Dermis microvascular lymphatic vessel endothelial cell (primary cell): ENCODE data around the gene FAF2. TPM values are rescaled to one million over a fixed set of nuclear protein-coding genes. Genes with fewer than 3 reads are reported as not detected.

Source experiments
- DNase-seq, 2 donors: peaks; one replicate each; pipeline versions ENCODE4 v3.0.0 to v3.0.0-alpha.2; 2010; ENCODE audit warnings: low read depth in 2 of 2
- total RNA-seq: library from RNA; depleted of rRNA; stranded (reverse); fragments of >200 nt; gene quantifications from 2 replicates; pipeline ENCODE4 v1.2.1, GENCODE V29; 2014

The FAF2 gene
- total RNA-seq, 1 donor from 2014 or later = 56.5 TPM

DNA sequence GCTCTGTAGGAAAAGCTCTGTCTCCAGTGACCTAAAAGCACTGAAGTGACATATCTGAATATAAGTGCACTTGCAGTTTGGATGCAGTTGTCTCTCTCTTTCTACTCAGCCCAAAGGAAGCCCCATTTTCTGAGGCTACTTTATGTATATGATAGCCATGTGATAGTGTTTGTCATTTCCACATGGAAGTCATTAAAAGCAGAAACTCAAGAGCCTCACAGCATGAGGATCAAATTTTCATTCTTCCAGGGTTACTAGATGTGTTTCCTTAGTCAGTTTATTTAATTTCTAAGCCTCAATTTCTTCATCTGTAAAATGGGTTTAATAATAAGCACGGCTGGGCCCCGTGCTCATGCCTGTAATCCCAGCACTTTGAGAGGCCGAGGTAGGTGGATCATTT lies 52.3 kb downstream of the FAF2 start:
- no peak for DNase-seq

DNA sequence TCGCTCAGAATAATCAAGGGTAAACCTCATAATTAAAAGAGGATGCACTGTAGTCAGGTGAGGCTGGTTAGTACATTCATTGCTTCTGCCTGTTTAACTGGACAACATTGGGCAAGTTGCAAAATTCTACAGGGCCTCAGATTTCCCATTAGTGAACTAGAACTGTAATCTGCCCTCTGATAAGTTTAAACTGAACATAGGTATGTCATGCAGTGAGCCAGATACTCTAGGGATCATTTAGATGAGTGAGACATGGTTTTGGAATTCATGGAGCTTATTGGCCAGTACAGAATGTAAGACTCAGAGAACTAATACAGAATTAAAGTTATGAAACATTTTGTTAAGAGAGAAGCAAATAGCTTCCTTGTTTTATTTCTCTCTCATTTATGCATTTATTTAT lies 53.1 kb downstream of the FAF2 start:
- no peak for DNase-seq

- no peak for DNase-seq
Measured at GRCh38 chr5:176503496-176503895, 55.3 kb downstream of the FAF2 start.

- DNase-seq = no peak
Measured at GRCh38 chr5:176507911-176508310, 59.7 kb downstream of the FAF2 start.

DNA sequence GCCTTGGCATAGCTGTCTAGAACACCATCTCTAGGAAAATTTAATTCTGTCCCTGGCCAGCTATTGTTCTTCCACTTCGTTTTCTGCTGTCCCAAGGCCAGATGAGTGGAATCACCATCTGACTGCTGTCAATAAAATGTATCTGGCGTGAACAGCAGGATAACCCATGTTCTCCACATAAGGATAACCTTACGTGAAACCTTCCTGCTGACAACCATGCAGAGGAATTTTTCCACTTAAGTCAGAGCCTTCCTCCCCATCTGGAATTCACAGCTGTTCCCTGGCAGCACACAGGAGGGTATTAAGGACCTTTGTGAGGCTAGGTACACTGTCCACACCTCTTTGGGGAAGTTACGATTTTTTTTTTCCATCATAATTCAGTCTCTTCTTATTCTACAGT lies 60.4 kb downstream of the FAF2 start:
- no peak for DNase-seq

- DNase-seq = no peak
Measured at GRCh38 chr5:176513788-176514187, 65.6 kb downstream of the FAF2 start.

DNA sequence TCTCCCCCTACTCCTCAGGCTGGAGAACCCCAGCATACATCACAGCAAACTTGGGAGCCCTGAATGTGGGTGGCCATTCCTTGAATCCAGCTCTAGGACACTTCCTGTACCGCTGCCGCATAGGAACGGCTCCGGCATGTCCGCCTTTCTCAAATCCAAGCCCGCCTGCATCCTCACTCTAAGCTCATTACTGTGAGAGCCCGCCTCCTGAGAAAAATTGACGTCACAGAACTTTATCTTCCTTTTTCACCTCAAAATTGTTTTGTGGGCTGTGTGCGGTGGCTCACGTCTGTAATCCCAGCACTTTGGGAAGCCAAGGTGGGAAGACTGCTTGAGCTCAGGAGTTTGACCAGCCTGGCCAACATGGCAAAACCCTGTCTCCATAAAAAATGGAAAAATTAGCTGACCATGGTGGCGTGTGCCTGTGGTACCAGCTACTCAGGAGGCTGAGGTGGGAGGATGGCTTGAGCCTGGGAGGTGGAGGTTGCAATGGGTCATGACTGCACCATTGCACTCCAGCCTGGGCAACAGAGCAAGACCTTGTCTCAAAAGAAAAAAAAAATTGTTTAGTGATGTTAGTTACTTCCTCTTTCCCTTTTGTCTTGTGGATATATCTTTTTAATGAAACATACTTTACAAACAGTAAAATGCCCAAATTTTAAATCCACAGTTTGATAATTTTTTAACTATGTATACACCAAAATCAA lies 66.2 kb downstream of the FAF2 start:
- DNase-seq = no peak

GRCh38 chr5:176515396-176515795 lies 67.2 kb downstream of the FAF2 start:
- DNase-seq = no peak

- DNase-seq = no peak
Measured at GRCh38 chr5:176517053-176517661, 69.0 kb downstream of the FAF2 start.

- DNase-seq = no peak
Measured at GRCh38 chr5:176519810-176520720, 71.9 kb downstream of the FAF2 start.

- DNase-seq = no peak
Measured at GRCh38 chr5:176521286-176521685, 73.1 kb downstream of the FAF2 start.

DNA sequence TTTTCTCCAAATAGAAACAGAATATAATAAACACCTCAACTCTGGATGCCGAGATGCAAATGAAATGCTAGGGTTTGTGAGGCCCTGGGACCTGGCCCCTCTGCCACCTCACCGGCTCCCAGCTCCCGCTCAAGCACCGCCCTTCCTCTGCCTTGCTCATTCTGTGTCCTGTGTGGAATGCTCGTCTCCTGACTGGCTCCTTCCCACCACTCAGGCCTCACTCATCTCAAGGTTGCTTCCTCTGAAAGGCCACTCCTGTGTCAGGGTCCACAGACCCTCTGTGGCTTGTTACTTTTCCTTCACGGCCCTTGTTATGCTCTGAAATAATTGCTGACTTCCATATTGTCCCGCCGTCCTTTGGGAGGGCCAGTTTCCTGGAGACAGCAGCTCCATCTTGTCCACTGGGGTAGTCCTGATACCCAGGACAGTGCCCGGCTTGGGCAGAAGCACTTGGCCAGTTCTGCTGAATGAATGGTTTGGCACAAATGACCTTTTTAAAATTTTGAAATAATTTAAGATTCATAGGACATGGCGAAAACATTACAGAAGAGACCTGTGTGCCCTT lies 73.6 kb downstream of the FAF2 start:
- DNase-seq = no peak

GRCh38 chr5:176524138-176524537 lies 76.0 kb downstream of the FAF2 start:
- DNase-seq = no peak

DNA sequence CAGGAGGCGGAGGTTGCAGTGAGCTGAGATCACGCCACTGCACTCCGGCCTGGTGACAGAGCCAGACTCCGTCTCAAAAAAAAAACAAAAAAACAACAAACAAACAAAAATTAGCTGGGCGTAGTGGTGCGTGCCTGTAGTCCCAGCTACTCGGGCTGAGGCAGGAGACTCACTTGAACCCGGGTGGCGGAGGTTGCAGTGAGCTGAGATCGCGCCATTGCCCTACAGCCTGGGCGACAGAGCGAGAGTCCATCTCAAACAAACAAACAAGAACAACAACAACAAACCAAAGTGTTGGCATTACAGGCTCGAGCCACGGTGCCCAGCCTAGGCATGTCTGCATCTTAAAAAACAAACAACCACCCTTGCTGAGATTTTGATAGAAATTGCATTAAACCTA lies 76.8 kb downstream of the FAF2 start:
- no peak for DNase-seq

GRCh38 chr5:176525677-176526076 lies 77.5 kb downstream of the FAF2 start:
- DNase-seq = no peak

- DNase-seq = no peak
Measured at GRCh38 chr5:176526462-176526861, 78.3 kb downstream of the FAF2 start.

DNA sequence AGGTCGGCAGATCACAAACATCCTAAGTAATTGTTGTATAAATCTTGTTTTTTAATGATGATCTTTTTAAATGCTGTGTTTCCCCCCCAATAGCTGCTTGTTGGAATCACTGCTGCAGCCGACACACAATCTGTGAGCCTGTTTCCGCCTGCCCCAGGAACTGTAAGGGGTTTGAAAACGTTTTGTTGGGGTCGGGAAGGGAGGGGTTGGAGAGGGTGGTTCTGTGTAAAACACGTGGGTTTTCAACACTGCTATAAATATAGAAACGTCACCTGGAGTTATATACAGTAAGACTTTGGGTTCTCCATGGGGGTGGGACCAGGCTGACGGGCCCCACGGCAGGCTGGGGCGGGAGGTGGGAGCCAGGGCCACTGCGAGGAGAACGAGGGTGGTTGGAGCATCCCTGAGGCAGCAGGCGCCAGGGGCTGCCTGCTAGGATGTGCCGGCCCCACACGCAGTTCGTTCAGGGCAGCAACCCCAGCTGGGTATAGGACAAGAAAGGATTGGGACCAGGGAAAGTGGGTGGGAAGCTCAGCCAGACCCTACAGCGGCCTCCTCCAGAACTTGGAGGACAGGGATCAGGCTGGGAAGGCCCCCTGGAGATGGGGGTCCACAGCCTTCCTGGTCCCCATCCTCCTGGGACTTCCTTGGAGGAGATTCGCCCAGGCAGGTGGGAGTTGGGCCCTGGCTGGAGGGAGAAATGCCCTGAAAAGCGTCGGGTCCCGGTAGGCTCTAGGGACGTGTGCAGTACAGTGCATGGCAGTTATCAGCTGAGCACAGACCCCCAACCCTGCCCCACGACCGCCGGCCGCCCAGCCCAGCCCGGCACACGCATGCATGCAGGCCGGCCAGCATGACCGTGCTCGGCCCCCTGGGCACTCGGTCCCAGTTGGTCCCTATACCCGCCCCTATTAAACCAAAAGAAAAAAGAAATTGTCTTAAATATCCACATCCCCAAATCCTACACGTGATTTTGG lies 79.3 kb downstream of the FAF2 start:
- no peak for DNase-seq

GRCh38 chr5:176528301-176528700 lies 80.1 kb downstream of the FAF2 start:
- no peak for DNase-seq

DNA sequence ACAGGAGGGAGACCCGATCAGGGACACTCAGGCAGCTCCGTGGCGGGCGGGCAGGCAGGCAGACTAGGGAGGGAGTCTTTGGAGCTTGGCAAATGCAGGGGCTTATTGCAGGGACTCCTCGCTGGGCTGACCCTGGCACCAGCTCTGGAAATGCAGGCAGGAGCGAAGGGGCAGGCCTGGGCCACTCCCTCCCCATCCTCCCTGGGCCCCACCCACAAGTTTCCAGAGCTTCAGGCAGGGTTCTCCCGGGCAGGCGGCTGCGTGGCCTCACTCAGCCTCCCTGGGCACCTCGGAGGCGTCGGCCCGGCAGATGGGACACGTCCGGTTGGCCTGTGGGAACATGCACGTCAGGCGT lies 80.6 kb downstream of the FAF2 start:
- DNase-seq = no peak

DNA sequence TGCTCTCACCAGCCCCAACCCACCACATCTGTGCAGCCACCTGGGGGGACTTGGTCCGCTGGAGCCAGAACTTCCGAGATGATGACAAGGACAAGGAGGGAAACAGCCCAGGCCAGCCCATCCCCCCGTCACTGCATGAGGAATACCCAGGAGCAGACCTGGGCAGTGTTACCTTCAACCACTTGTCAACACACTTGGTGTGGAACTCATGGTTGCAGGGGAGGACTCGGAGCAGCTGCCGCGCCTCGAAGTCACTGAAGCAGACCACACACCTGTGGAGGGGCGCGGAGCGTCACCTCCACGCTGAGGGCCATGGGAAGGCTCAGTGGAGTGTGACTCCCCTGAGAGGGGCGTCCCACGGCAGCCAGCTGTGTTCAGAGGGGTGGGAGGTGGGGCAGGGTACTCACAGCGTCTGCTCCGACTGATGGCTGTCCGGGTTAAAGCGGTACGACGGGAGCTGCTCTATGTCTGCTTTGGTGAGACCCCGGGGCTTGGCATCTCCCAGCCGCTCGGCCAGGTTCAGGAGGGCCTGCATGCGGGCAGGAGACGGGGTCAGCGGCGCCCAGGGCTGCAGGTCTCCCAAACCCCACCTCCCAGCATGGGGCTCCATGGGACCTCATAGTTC lies 81.0 kb downstream of the FAF2 start:
- no peak for DNase-seq

DNA sequence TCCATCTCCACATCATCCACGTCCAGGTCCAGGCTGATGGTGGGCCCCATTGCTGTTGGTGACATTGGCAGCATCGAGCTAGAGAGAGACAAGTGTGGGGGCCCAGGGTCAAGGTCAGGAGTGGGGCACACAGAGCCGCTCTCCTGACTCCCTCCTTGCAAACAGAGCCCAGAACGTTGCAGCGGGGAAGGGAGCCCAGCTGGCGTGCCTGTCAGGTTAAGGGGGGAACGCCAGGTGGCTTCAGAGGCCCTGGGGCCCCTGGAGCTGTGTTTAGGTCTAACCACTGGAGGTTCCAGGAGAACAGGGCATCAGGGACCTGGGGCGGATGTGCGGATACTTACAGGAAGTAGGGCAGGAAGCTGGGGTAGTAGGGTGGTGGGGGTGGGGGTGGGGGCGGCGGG lies 81.6 kb downstream of the FAF2 start:
- DNase-seq = no peak
